ENCODE measurements around the gene HOXA5.

GRCh38 chr7:27110186-27111031 lies 33.1 kb downstream of the HOXA5 start:
- TF ChIP-seq CTCF (IDR thresholded peaks at IDR 0.05) (no peak), POLR2A (IDR thresholded peaks at IDR 0.05) (no peak)

Data from heart left ventricle (tissue), 13 donors.